HepG2 (cell line): Measurements from ENCODE around the gene PLEKHA6. TPM values are rescaled to one million over a fixed set of nuclear protein-coding genes. Genes with fewer than 3 reads are reported as not detected.

Experiments
- ATRX ChIP-seq: sonication (generic); formaldehyde crosslinking; IDR thresholded peaks from 2 replicates; pipeline ENCODE4 v1.4.0; 2020; ENCODE audit warnings: missing genetic modification reagents, borderline replicate concordance
- BCL6 ChIP-seq: IDR thresholded peaks from 2 replicates; pipeline ENCODE4 v1.6.1; 2016; ENCODE audit warnings: missing genetic modification reagents, missing compliant biosample characterization
- EED ChIP-seq: sonication (generic); formaldehyde crosslinking; IDR thresholded peaks from 2 replicates; pipeline ENCODE4 v1.5.0; 2020; ENCODE audit warnings: mild to moderate bottlenecking, missing genetic modification reagents
- ELF4 ChIP-seq: sonication (generic); formaldehyde crosslinking; IDR thresholded peaks from 2 replicates; pipeline ENCODE4 v1.5.0; 2020; ENCODE audit warnings: missing genetic modification reagents, mild to moderate bottlenecking, moderate library complexity, borderline replicate concordance
- HDAC2 ChIP-seq: sonication (generic); formaldehyde crosslinking; IDR thresholded peaks from 2 replicates; pipeline ENCODE4 v1.4.0; 2020; ENCODE audit warnings: missing genetic modification reagents
- JUN ChIP-seq: sonication (generic); formaldehyde crosslinking; IDR thresholded peaks from 2 replicates; pipeline ENCODE4 v1.4.0; 2020; ENCODE audit warnings: mild to moderate bottlenecking, missing genetic modification reagents
- NFKB2 ChIP-seq: sonication (generic); formaldehyde crosslinking; IDR thresholded peaks from 2 replicates; pipeline ENCODE4 v1.4.0; 2020; ENCODE audit warnings: missing genetic modification reagents, borderline replicate concordance
- SAP130 ChIP-seq: IDR thresholded peaks from 2 replicates; pipeline ENCODE4 v1.6.1; 2016; ENCODE audit warnings: low read depth
- SIN3A ChIP-seq: IDR thresholded peaks from 2 replicates; pipeline ENCODE4 v1.6.1; 2011; ENCODE audit warnings: low read depth, mild to moderate bottlenecking, control low read depth, low read length, borderline replicate concordance
- SMAD3 ChIP-seq: sonication (generic); formaldehyde crosslinking; IDR thresholded peaks from 2 replicates; pipeline ENCODE4 v1.4.0; 2020; ENCODE audit warnings: missing genetic modification reagents
- SNRNP70 ChIP-seq: fragments of 200-400 bp; formaldehyde crosslinking; IDR thresholded peaks from 2 replicates; pipeline ENCODE4 v1.6.1; 2017; ENCODE audit warnings: mild to moderate bottlenecking, low read depth, low read length, moderate library complexity
- SP5 ChIP-seq: IDR thresholded peaks from 2 replicates; pipeline ENCODE4 v1.6.1; 2016; ENCODE audit warnings: low read depth, borderline replicate concordance
- TCF7L2 ChIP-seq: IDR thresholded peaks from 2 replicates; pipeline ENCODE4 v1.6.1; 2011; ENCODE audit warnings: mild to moderate bottlenecking, low read depth, low read length, moderate library complexity
- ZMYM4 ChIP-seq: sonication (generic); formaldehyde crosslinking; IDR thresholded peaks from 2 replicates; pipeline ENCODE4 v1.8.1; 2023; ENCODE audit warnings: mild to moderate bottlenecking, missing genetic modification reagents
- ZNF326 ChIP-seq: sonication (generic); formaldehyde crosslinking; IDR thresholded peaks from 2 replicates; pipeline ENCODE4 v1.4.0; 2020; ENCODE audit warnings: missing genetic modification reagents, borderline replicate concordance
- ZNF746 ChIP-seq: sonication (generic); formaldehyde crosslinking; IDR thresholded peaks from 2 replicates; pipeline ENCODE4 v1.8.0; 2022; ENCODE audit warnings: mild to moderate bottlenecking, missing genetic modification reagents
- ZNF776 ChIP-seq: sonication (generic); formaldehyde crosslinking; IDR thresholded peaks from 2 replicates; pipeline ENCODE4 v1.4.0; 2020; ENCODE audit warnings: mild to moderate bottlenecking, missing genetic modification reagents
- polyA plus RNA-seq, 8 experiments: library from polyadenylated mRNA; depleted of rRNA in 3 of 8; stranded (reverse) in 7 of 8; unstranded in 1 of 8; fragments of >200 nt; fragmentation: Illumina TruSeq in 4 of 8; extraction: Trizol in 4 of 8; gene quantifications; 2 replicates each; pipeline versions ENCODE4 v1.2.1 to v1.2.3, GENCODE V29; 2011 to 2016; ENCODE audit warnings: low read depth in 4 of 8, missing spikeins in 1 of 8, mixed read lengths in 1 of 8; ENCODE audit not compliant: insufficient read depth in 1 of 8
- total RNA-seq, 5 experiments: library from RNA; depleted of rRNA; stranded (reverse); fragments of >200 nt; fragmentation: Illumina TruSeq; extraction: Trizol; gene quantifications; 2 replicates each; pipeline ENCODE4 v1.2.3, GENCODE V29; 2016; ENCODE audit warnings: low read depth in 1 of 5
- TF ChIP-seq, protein P1 (sequence below): sonication (generic); formaldehyde crosslinking; IDR thresholded peaks from 2 replicates; pipeline ENCODE4 v1.9.0; 2021; ENCODE audit warnings: missing genetic modification reagents, mild to moderate bottlenecking, borderline replicate concordance
- TF ChIP-seq, protein P2 (sequence below): sonication (generic); formaldehyde crosslinking; IDR thresholded peaks from 2 replicates; pipeline ENCODE4 v1.5.0; 2020; ENCODE audit warnings: mild to moderate bottlenecking, missing genetic modification reagents, borderline replicate concordance
- TF ChIP-seq, protein P3 (sequence below): sonication (generic); formaldehyde crosslinking; IDR thresholded peaks from 2 replicates; pipeline ENCODE4 v1.5.0; 2020; ENCODE audit warnings: mild to moderate bottlenecking, missing genetic modification reagents, moderate library complexity
- TF ChIP-seq, protein P4 (sequence below): sonication (generic); formaldehyde crosslinking; IDR thresholded peaks from 2 replicates; pipeline ENCODE4 v1.5.0; 2020; ENCODE audit warnings: missing genetic modification reagents
- TF ChIP-seq, protein P5 (sequence below): IDR thresholded peaks from 2 replicates; pipeline ENCODE4 v1.6.1; 2016

PLEKHA6 gene
- total and polyA plus RNA-seq, 2 of the 13 experiments (the other 11 are each of a cell fraction or from before 2014, with no cell fraction given): 5.3 to 11.4 TPM

DNA sequence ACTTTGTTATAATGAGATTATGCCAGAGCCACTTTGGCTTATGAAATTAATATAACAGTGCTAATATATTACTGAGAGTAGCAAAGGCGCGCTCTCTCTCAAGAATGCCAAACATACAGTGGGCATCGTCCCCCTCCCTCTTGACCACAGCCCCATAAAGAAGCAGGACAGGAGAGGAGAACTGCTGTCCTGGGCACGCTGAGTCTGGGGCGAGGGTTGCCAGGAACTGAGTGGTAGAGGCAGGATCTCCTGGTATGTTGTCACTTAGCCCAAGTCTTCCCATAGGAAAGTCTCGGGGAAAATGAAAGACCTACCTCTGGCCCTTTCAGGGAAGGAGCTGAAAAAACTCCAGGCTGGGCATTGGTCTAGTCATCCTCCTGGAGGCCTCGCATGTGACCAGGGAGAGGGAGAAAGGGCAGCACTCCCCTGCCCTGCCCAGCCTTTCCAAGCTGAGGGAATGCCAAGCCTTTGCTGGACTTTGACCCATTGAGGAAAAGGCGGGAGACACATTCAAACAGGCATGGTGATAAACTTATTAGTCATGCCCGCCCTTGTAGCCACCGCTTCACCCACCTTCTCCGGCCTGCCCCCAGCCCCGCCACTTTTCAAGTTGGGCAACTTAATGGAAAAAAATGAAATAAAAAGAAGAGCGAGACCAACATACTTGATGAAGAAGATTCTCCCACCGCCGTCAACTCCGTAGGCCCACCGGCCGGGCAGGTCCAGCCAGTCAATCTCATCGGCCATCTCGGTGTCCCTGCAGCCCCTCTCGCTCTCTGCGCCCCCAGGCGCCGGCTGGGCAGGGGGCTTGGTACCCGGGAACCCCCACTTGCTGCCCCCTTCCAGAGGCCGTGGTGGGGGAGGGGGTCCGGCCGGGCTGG is 17.4 kb upstream of the PLEKHA6 start (continued):
- no peak for TF ChIP-seq TCF7L2
- TF ChIP-seq ATRX (CRISPR knock-in tag): no peak
- TF ChIP-seq BCL6 (CRISPR knock-in tag): no peak
- TF ChIP-seq SIN3A: 0 out of 2 replicates have a peak, but pooled peaks have one; percentile 59
- 0 out of 2 replicates have a peak, but pooled peaks have one; percentile 29 for TF ChIP-seq JUN (CRISPR knock-in tag)
- no peak for TF ChIP-seq SNRNP70
- TF ChIP-seq, protein P1, sequence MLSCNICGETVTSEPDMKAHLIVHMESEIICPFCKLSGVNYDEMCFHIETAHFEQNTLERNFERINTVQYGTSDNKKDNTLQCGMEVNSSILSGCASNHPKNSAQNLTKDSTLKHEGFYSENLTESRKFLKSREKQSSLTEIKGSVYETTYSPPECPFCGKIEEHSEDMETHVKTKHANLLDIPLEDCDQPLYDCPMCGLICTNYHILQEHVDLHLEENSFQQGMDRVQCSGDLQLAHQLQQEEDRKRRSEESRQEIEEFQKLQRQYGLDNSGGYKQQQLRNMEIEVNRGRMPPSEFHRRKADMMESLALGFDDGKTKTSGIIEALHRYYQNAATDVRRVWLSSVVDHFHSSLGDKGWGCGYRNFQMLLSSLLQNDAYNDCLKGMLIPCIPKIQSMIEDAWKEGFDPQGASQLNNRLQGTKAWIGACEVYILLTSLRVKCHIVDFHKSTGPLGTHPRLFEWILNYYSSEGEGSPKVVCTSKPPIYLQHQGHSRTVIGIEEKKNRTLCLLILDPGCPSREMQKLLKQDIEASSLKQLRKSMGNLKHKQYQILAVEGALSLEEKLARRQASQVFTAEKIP (CRISPR knock-in tag): no peak
- 0 out of 2 replicates have a peak, but pooled peaks have one; percentile 54 for TF ChIP-seq EED (CRISPR knock-in tag)
- TF ChIP-seq ZNF326 (CRISPR knock-in tag): no peak
- no peak for TF ChIP-seq ZNF746 (CRISPR knock-in tag)
- 0 out of 2 replicates have a peak, but pooled peaks have one; percentile 21 for TF ChIP-seq ELF4 (CRISPR knock-in tag)
- TF ChIP-seq SP5 (CRISPR knock-in tag): no peak; the same call in 1 of the 2 replicates
- peak; percentile 73 for TF ChIP-seq SAP130 (CRISPR knock-in tag)
- TF ChIP-seq ZNF776: no peak
- TF ChIP-seq ZMYM4: no peak
- TF ChIP-seq NFKB2 (CRISPR knock-in tag): no peak
- TF ChIP-seq, protein P2, sequence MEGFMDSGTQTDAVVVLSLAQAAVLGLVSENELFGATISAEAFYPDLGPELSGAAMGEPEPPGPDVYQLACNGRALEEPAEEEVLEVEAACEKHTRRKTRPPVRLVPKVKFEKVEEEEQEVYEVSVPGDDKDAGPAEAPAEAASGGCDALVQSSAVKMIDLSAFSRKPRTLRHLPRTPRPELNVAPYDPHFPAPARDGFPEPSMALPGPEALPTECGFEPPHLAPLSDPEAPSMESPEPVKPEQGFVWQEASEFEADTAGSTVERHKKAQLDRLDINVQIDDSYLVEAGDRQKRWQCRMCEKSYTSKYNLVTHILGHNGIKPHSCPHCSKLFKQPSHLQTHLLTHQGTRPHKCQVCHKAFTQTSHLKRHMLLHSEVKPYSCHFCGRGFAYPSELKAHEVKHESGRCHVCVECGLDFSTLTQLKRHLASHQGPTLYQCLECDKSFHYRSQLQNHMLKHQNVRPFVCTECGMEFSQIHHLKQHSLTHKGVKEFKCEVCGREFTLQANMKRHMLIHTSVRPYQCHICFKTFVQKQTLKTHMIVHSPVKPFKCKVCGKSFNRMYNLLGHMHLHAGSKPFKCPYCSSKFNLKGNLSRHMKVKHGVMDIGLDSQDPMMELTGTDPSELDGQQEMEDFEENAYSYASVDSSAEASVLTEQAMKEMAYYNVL: no peak
- TF ChIP-seq, protein P3, sequence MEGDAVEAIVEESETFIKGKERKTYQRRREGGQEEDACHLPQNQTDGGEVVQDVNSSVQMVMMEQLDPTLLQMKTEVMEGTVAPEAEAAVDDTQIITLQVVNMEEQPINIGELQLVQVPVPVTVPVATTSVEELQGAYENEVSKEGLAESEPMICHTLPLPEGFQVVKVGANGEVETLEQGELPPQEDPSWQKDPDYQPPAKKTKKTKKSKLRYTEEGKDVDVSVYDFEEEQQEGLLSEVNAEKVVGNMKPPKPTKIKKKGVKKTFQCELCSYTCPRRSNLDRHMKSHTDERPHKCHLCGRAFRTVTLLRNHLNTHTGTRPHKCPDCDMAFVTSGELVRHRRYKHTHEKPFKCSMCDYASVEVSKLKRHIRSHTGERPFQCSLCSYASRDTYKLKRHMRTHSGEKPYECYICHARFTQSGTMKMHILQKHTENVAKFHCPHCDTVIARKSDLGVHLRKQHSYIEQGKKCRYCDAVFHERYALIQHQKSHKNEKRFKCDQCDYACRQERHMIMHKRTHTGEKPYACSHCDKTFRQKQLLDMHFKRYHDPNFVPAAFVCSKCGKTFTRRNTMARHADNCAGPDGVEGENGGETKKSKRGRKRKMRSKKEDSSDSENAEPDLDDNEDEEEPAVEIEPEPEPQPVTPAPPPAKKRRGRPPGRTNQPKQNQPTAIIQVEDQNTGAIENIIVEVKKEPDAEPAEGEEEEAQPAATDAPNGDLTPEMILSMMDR (CRISPR knock-in tag): no peak
- peak; percentile 45; the same call in 1 of the 2 replicates for TF ChIP-seq HDAC2
- TF ChIP-seq, protein P4, sequence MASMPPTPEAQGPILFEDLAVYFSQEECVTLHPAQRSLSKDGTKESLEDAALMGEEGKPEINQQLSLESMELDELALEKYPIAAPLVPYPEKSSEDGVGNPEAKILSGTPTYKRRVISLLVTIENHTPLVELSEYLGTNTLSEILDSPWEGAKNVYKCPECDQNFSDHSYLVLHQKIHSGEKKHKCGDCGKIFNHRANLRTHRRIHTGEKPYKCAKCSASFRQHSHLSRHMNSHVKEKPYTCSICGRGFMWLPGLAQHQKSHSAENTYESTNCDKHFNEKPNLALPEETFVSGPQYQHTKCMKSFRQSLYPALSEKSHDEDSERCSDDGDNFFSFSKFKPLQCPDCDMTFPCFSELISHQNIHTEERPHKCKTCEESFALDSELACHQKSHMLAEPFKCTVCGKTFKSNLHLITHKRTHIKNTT (CRISPR knock-in tag): no peak
- TF ChIP-seq, protein P5, sequence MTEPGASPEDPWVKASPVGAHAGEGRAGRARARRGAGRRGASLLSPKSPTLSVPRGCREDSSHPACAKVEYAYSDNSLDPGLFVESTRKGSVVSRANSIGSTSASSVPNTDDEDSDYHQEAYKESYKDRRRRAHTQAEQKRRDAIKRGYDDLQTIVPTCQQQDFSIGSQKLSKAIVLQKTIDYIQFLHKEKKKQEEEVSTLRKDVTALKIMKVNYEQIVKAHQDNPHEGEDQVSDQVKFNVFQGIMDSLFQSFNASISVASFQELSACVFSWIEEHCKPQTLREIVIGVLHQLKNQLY (CRISPR knock-in tag): 0 out of 2 replicates have a peak, but pooled peaks have one; percentile 1
- no peak for TF ChIP-seq SMAD3 (CRISPR knock-in tag)
